Stimulated activated CD4-positive, alpha-beta T cell treated with anti-CD3 and anti-CD28 coated beads, Interleukin-12 subunit alpha, Interleukin-12 subunit beta, amount 100 ng/mL, for 24 hours (primary cell): ENCODE measurements around the gene BCAS3.

Experiments used
- DNase-seq, 2 experiments: peaks; one replicate each; pipeline ENCODE4 v3.0.0-alpha.2; 2020; ENCODE audit warnings: low read depth in 2 of 2

BCAS3 gene

DNA sequence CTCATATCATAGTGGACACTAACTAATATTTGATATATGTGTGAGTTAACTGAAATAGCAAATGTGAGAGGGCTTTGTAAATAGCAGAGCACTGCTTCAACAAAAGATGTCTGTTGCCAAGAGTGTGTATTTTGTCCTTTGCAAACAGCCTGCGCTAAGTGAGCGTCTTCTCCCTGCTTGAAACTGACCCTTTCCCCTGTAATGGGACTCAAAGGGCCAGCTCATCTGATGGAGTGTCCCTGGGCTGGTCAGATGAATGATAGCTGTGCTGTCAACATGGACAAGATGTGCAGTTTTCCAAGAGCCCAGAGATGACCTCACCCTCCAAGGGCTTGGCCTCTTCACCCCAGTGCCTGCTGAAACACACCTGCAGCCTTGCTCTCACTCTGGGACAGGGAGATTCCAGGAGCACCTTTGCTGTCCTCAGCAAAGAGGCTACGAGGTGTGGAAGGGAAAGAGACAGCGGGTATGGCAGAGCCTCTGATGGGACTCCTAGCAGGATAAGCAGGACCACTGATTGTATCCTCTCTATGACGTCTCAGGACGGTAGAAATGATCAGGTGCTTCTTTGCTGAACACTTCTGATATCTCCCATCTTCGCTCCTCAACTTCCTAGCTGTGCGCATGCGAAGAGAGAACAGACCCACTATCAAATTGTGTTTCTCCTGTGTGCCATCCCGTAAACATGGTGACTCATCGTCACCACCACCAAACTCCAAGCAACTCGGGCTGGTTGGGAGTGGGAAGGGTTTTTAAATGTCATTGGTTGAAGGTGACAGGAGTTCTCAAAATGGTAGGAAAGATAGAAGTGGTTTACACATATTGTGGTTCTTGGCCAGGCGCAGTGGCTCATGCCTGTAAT, 686.2 kb downstream of the BCAS3 start:
- DNase-seq, result no peak

DNA sequence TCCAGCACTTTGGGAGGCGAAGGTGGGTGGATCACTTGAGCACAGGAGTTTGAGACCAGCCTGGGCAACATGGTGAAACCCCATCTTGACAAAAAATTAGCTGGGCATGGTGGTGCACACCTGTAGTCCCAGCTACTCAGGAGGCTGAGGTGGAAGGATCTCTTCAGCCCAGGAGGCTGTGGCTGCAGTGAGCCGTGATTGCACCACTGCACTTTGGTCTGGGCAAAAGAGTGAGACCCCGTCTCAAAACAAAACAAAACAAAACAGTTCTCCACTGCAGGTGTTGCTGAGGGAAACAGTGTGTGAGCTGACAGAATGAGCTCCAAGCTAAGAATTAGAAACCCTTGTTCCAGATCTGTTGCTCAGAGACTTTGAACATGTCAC, 686.8 kb downstream of the BCAS3 start:
- DNase-seq, result no peak

DNA sequence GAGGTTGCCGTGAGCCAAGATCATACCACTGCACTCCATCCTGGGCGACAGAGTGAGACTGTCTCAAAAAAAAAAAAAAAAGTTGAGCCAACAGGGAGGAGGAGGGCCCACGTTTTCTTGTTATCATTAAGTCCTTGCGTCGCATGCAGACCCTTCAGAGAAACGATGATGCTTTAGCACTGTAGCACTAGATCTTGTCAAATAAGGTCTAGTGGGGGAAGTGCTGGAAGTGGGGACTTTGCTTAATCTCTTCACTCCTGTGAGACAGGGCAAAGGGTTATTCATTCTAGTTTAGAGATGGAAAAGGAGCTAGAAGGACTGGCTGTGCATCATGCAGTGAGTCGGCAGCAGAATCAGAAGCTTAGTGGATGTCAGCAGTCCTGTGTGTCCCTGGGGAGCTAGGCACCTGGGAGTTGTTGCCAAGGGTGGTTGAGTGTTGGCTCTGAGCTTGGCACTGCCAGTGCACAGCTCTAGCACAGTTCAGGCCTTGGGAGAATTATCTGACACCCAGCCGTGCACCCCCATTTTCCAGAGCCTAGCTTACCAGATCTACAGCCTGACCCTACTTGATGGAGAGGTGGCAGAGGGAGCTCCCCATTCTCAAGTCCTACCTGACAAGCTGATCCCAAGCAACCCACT, 688.5 kb downstream of the BCAS3 start:
- no peak for DNase-seq

DNA sequence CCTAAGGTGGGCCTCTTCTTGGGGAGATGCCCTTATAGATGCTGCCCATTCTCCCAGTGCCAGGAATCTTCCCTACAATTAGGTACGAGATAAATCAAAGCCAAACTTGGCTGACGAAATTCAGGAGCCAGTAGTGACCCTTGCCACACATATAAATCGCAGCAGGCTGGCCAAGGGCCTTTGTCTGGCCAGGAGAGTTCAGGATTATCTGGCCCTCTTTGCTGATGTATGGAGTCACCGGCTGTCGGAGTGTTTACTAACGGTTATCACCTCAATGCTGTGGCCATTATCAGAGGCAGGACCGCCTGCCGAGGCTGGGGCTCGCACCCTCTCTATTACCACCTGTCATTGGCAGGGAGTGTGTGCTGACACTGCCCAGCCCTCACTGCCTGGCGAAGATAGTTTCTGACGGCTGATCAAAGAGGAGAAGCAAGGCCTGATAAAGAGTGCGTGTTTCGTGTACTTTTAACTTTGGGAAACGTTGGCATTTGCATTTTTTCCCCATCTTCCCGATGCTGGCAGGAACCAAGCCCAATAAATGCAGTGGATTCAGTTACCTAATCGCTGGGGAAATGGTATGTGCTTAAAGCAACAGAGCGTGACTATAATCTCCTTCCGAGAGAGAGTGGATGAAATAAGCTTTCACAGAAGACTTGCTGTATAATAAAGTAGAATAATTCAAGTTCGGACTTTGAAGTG, 689.2 kb downstream of the BCAS3 start:
- no peak for DNase-seq

DNA sequence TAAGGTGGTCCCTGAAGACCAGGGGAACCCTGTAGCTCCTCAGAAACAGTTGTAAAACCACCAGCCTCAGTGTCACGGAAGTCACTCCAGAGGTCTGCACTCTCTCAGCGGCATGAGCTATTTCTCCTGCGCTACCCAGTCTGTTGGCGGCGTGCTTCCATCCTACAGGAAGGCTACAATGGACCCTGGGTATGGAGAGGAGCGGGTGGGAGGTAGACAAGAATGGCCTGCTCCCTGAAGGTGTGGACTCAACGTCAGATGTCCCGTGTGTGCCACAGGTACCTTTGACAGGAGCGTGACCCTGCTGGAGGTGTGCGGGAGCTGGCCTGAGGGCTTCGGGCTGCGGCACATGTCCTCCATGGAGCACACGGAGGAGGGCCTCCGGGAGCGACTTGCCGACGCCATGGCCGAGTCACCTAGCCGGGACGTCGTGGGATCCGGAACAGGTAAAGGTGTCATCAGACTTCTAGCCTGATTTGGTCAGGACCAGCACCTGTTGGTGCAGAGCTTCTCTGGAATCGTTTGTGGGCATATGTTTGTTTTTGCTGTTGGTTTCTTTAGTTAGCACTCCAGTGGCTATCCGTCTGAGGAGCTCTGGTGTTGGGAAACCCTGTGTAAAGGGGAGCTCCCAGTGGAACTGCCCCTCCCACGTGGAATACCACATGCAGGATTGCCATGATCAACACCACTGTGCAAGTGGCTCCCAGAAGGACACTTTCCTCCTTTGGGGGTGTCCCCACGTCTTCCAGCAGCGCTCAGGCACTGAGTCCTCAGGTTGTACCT, 690.6 kb downstream of the BCAS3 start:
- no peak for DNase-seq

DNA sequence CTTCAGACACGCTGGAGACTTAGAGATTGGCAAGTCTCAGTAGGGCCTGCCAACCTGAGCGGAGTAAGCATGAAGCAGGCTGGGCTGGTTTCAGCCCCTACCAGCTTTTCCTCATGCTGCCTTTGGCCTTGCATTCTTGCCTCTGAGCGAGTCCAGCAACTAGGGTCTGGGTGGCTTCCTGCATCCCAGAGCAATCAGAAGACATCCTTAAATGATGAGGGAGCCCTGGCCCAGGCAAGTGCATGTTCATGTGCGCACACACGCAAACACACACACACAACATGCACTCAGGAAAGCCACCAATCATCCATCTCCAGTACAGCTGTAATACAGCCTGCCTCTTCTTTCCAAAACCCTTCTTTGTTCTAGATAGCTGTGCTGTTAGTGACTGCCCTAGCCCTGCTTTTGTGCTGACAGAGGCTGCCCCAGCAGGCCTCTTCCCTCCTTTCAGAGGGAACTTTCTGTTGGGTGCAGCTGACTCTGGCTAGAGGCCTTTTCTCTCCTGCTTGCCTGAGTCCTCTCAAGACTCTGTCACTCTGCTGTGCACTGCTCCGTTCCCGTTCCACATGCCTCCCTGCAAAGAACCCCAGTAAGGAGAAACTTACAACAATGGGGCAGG, 691.3 kb downstream of the BCAS3 start:
- DNase-seq, result no peak

DNA sequence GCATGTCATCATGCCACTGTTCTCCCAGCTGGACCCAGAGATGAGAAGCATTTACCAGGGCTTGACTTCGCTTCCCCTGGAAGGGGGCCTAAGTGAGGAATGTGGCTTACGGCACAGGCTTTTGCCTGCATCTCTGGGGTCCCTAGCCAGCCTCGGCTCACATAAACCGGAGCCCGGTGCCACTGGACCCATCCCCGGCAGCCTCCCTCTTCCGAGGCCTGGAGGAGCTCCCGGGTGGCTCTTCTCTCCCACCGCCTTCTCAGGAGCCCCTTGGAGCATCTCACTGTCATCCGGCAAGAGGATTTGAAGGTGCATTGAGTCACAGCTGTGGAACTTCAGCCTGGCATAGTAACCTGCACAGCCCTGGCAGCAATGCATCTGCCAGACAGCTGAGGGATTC, 692.1 kb downstream of the BCAS3 start:
- no peak for DNase-seq

DNA sequence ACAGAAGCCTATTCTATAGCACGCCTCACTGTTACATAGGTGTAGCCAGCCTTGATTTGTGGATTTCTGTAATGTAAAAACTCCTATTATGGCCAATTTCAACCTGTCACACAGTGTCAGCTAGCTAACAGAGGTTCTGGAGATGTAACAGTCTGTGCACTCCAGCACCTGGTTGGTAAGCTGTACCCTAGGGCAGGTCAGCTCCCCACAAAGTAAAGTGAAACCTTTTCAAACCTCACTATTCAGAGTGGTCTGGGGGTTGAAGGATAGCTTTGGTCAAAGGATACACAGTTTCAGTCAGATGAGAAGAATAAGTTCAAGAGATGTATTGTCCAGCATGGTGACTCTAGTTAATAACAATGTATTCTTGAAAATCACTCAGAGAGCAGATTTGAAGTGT, 693.5 kb downstream of the BCAS3 start:
- DNase-seq, result no peak

DNA sequence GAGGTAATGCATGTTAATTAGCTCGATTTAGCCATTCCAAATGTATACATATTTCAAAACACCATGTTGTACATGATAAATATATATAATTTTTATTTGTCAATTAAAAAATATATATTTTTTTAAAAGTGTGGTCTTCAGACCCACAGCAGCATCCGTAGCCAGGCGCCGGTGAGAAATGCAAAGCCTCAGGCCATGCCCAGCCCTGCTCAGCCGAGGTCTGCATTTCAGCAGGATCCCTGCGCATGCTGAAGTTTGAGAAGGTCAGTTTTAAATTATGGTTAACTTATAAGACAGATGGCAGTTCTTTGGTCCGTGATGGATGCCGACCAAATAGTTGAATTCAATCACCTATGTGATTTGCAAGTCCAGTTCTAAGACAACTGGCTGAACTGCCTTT, 694.0 kb downstream of the BCAS3 start:
- DNase-seq, result no peak

DNA sequence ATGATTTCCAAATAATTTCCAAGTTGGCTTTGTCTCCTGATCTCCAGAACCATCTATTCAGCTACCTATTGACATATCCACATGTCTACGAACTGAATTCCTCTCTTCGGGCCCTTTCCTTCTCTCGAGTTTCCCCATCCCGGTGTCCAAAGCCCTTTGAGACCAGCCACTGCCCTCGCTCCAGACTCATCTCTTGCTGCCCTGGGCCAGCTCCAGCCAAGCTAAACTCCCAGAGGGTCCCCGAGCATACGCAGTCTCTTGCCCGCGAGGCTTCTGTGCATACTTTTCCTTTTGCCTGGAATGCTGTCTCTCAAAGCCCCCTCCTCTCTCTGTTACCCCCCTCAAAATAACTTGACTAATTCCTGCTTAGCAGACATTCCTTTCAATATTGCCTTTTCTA, 694.8 kb downstream of the BCAS3 start:
- DNase-seq, result no peak

DNA sequence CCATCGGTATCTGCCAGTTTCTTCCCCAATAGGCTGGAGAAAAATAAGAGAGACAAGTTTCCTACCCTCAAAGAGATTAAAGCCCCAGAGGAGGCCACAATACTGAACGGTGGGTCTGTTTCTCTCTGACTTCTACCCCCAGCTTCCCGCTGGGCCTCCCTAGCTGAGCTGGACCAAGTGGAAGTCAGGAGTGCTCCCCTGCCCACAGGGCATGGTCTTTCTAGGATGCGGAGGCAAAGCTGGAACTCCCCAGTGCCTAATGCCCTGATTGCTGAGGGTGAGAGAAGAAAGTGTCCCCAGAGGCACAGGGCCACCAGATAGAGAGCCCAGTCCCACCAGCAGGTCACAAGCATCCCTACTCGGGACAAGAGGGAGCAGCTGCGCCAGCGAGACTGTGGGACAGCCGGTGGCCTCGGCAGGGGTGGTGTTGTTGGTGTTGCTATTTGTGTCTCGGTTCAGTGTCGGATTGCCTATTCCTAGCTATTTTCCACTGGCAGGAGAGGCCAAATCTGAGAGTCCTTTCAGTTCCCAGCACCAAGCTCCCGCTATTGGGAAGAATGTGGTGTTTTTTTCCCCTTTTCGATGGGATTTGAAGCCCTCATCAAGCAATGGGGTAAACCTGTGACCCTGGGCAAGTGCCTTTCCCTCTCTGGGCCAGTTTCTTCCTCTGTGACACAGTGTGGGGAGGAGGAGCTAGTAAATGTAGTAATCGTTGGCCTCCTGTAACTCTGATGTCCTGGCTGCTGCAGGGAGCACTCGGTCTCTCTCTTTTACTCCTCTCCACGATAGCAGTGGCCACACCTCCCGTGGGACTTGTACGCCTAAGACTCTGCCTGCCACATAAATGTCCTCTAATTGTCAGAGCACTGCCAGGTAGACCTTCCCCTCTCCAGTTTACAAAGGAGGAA, 699.5 kb downstream of the BCAS3 start:
- DNase-seq, result no peak

DNA sequence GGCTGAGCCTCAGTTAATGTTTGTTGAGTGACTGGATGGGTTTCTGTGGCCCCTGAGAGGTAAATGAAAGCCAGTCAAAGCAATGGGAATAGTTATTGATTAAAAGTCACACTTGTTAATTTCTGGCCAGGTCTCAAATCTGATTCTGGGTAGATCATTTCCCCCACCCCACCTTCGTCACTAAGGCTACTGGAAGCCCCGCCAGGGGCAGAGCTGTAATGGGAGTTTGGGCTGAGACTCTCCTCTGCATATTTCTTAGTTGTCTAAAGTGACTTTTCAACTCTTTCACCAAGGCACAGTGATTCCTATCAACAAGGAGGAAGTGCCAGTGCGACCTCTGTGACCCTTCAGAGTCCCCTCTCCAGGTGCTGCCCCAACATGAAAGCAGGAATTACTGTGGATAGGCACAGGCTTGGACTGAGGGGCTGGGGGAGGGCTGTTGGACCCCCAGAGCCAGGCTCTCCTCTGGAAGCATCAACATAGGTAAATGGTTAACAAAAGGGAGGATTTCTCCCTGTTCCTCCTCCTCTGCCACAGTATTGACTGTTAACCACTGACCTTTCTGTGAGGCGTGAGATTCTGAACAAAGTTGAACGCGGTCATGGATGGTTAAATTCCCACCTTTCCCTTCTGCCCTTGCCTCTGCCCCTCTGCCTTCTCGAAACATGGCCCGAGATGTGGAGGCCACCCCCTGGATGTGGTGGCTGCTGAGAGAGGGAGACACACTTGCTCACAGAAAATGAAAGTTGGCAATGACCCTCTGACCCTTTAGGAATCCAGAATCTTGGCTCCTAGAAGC, 701.2 kb downstream of the BCAS3 start:
- DNase-seq, result no peak

DNA sequence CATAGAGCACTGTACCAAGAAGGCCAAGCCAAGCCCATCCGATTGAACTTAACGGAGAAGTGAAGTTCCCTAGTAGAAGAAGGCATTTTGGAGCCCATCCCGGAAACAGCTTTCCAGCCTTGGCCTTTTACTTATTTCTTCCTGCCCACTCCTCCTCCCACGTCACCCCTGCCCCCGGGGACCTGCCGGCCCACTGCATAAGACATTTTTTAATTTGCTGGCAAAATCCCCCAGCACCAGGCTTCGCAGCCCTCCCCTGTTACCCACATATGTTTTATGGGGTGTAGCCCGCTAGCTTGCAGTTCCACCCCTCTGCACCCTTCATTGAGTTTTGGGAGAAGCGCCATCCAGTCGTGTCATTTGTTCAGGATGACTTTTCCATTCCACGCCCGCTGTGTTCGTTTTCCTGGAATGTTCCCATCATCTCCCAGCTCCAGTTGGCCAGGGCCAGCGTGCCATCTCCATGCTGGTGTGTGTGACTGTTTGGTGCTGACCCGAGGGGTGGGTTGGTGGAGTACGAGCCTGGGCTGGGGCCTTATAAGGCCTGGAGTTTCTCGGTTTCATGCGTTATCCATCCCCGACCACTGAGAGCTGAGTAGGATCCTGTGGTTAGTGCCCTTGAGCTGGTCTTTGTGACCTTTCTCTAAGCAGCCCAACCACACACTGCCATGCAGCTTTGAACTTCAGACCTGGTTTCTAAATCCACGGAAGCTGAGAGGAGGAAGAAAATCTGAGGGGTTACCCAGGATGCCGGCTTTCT, 702.0 kb downstream of the BCAS3 start:
- DNase-seq, result no peak

DNA sequence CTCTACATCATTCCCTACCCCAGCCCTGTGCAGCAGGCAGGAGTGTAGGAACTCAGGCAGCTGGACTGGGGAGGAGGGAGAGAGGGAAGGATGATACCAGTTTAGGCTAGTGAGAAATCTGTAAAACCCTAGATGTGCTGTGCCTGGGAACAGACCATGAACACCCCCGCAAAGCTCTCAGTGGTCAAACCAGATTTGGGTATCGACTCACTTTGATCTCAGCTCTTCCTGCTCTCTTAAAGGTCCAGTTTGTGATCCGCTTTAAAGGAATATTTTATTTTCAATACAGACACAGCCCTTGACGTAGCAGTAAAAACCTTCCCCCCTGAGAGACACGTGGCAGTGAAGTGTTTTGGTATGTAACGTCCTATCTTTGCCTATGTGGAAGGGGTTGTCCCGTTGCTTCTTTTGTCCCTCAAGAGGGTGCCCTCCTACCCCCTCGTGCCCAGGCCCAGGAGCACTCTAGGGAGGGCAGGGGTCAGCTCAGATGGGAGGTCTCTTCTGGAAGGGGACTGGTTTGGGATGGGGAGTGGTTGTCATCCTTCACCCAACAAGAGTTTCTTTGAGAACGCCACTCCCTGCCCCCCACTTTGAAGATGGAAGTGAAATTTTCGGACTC, 702.7 kb downstream of the BCAS3 start:
- DNase-seq, result no peak

DNA sequence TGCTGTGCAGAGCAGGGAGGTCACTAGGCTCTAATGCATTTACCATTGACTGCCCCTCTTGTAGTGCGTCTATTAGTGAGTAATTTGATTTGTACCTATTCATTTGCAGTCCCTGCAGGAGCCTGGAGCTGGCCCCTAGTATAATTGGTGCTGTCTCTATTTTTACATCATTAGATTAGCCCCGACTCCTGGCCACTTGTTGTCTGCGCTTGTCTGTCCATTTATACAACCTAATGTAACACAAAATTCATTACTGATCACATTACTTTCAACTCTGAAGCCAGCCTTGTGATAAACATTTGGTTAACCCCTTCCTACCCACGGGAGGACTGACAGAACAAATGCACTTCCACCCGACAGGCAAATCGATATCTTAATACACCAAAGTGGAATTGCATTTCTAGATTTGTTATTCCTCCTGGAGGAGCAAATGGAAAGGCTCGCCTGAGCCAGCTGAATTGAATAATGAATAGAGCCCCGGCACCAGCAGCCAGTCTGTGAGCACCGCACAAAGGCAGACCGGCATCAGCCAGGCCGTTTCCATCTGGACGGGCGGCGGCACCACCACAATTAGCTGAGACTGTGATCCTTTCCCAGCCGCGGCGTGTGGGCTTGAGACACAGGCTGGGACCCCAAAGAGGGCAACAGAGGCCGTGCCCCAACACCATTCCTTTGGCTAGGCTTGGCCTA, 703.3 kb downstream of the BCAS3 start:
- DNase-seq, result no peak

DNA sequence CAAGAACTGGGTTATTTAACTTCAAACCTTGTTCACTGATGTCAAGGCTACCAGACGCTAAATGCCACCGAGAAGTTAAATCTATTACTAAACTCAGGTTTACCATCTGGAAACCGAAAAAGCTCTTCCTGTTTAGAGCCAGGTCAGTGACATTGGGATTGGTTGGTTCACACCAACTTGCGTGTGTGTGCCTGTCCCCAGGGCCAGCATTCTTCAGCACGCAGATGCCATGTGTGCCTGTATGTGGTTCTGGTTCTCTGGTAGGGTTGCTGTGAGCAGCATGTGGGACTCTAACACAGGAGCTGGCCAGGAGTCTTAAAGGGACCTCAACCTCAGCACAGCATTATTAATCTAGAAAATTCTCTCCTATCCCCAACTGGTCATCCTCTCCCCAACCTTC, 703.9 kb downstream of the BCAS3 start:
- DNase-seq, result no peak

DNA sequence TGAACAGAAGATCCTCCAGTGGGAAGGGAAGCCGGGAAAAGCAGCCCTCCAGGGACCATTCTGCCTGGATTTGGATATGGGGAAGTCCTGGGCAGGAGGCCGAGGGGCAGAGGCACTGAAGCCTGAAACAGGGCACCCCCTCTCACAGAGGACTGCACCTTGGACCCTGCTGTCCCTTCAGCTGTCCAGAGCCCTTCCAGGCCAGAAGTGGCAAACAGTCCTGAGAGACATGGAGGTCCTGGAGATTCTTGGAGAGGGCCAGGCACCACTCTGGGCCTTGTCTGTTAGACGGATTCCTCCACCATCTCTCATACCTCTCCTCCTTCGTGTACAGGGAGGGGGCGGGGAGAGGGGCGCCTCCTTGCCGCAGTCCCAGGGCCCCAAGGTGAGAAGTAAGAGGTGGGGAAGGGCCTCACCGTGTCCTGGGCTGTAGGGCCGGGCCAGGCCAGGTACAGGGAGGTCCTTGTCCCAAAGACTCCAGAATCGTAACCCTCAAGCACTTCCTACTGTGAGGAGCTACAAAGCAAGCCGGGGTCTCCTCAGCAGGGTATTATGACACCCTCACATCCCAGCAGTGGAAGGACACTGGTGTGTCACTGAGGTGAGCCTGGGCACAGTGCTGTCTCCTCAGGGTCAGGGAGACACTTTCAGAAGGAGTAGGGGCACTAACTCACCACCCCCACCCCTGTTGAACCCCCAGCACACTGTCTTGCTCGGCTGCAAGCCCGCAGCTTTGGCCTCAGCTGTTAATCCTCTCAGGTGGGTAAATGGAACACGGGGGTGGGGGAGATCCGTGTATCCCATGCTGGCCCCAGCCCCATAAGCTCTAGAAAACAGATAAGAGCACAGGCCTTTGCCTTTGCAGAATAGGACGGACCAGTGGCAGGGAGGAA, 705.4 kb downstream of the BCAS3 start:
- DNase-seq, result no peak
